GM23338 (cell line): ENCODE data around the gene HOXB3.

Source experiments
- JUNB ChIP-seq: IDR thresholded peaks from one replicate; pipeline ENCODE4 v1.6.1; 2016; ENCODE audit warnings: antibody characterized with exemption; ENCODE audit not compliant: unreplicated experiment
- POLR2AphosphoS5 ChIP-seq: IDR thresholded peaks from 2 replicates; pipeline ENCODE4 v1.6.1; 2016; ENCODE audit warnings: antibody characterized with exemption, low read depth
- TF ChIP-seq, protein P1 (sequence below), 2 experiments: fragments of 200-600 bp in 1 of 2; sonication (generic) in 1 of 2; conservative IDR thresholded peaks; 2 replicates each; pipeline versions ENCODE4 v1.5.1 to v1.6.1; 2016 to 2017; ENCODE audit warnings: antibody characterized with exemption in 2 of 2, low read depth in 2 of 2, mild to moderate bottlenecking in 2 of 2, moderate library complexity in 1 of 2

DNA sequence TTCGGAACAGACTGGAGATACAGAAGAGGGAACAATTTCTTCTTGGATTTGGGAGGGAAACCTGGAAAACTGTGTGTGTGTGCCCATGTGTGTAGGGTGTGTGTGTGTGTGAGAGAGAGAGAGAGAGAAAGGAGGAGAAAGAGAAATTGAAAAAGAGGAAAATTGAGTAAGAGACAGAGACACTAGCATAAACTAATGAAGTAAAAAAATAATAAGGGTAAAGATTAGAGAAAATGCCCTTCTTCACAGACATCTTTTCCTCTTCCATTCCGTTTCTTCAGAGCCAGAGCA lies 31.3 kb downstream of the HOXB3 start:
- TF ChIP-seq JUNB (no peak), POLR2AphosphoS5 (no peak)
- TF ChIP-seq, protein P1, sequence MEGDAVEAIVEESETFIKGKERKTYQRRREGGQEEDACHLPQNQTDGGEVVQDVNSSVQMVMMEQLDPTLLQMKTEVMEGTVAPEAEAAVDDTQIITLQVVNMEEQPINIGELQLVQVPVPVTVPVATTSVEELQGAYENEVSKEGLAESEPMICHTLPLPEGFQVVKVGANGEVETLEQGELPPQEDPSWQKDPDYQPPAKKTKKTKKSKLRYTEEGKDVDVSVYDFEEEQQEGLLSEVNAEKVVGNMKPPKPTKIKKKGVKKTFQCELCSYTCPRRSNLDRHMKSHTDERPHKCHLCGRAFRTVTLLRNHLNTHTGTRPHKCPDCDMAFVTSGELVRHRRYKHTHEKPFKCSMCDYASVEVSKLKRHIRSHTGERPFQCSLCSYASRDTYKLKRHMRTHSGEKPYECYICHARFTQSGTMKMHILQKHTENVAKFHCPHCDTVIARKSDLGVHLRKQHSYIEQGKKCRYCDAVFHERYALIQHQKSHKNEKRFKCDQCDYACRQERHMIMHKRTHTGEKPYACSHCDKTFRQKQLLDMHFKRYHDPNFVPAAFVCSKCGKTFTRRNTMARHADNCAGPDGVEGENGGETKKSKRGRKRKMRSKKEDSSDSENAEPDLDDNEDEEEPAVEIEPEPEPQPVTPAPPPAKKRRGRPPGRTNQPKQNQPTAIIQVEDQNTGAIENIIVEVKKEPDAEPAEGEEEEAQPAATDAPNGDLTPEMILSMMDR (conservative IDR thresholded peaks at IDR 0.05; ENCODE audit: low read depth in 2 of 2): no peak
